ENCODE results near the gene SORBS2.

GRCh38 chr4:185583813-185584212, 228.2 kb downstream of the SORBS2 start:
- TF ChIP-seq CTCF (conservative IDR thresholded peaks at IDR 0.05; ENCODE audit: low read length) (no peak), EZH2phosphoT487 (IDR thresholded peaks at IDR 0.05; ENCODE audit: borderline replicate concordance) (no peak)

Measured in Loucy (cell line).